ENCODE results near the gene SULT1E1.

DNA sequence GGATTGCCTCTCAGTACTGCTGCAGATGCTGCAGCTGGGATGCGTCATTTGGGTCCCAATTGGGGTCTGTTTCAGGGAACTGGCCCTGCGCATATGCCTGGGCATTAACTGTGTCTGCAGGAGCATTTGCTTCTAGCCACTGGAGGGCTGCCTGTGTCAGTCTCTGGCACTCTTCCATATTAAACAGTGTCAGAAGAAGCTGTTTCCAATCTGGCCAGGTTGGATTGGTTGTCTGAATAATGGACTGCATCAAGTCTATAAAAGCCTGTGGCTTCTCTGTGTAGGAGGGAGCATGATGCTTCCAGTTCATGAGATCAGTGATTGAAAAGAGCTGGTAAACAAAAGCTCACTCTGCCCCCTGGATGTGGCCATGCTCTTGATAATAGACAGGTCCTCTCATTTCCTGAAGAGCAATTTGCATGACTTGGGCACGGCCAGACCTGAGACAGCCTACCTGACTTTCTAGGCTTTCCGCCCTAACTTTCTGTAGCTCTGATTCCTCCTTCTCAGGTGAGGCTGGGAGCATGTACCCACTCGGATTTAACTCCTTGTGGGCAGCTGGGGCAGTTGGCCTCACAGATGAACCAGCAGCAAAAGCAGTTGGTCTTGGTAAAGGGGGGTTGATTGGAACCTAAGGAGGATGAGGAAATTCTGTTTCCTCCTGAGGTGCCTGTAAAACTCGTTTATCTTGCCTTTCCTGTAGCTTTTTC, 29.2 kb downstream of the SULT1E1 start:
- TF ChIP-seq, protein P1, sequence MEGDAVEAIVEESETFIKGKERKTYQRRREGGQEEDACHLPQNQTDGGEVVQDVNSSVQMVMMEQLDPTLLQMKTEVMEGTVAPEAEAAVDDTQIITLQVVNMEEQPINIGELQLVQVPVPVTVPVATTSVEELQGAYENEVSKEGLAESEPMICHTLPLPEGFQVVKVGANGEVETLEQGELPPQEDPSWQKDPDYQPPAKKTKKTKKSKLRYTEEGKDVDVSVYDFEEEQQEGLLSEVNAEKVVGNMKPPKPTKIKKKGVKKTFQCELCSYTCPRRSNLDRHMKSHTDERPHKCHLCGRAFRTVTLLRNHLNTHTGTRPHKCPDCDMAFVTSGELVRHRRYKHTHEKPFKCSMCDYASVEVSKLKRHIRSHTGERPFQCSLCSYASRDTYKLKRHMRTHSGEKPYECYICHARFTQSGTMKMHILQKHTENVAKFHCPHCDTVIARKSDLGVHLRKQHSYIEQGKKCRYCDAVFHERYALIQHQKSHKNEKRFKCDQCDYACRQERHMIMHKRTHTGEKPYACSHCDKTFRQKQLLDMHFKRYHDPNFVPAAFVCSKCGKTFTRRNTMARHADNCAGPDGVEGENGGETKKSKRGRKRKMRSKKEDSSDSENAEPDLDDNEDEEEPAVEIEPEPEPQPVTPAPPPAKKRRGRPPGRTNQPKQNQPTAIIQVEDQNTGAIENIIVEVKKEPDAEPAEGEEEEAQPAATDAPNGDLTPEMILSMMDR (IDR thresholded peaks at IDR 0.05 in 8 of 11, conservative IDR thresholded peaks at IDR 0.05 in 3 of 11), result no peak
- TF ChIP-seq POLR2A (IDR thresholded peaks at IDR 0.05), result no peak

Data from spleen (tissue), 7 donors.